H1 (cell line): ENCODE data around the gene KISS1. TPM values are rescaled to one million over a fixed set of nuclear protein-coding genes. Genes with fewer than 3 reads are reported as not detected.

Experiments
- CHD7 ChIP-seq: fragments of 300-600 bp; sonication (generic); IDR thresholded peaks from 2 replicates; pipeline ENCODE4 v1.7.1; 2012; ENCODE audit warnings: low read length, moderate library complexity, mild to moderate bottlenecking, inconsistent platforms; ENCODE audit not compliant: insufficient replicate concordance
- JUN ChIP-seq: IDR thresholded peaks from 2 replicates; pipeline ENCODE4 v1.6.1; 2011; ENCODE audit warnings: low read depth, mild to moderate bottlenecking, improper control_type of control experiment, low read length
- SAP30 ChIP-seq: fragments of 300-600 bp; sonication (generic); IDR thresholded peaks from 2 replicates; pipeline ENCODE4 v1.7.1; 2012; ENCODE audit warnings: low read length, moderate library complexity, mild to moderate bottlenecking, inconsistent platforms; ENCODE audit not compliant: insufficient read depth, insufficient replicate concordance
- SIX5 ChIP-seq: IDR thresholded peaks from 2 replicates; pipeline ENCODE4 v1.6.1; 2011; ENCODE audit warnings: mild to moderate bottlenecking, low read depth, low read length
- SP1 ChIP-seq: IDR thresholded peaks from 2 replicates; pipeline ENCODE4 v1.6.1; 2011; ENCODE audit warnings: low read depth, low read length
- SP2 ChIP-seq: IDR thresholded peaks from 2 replicates; pipeline ENCODE4 v1.6.1; 2012; ENCODE audit warnings: mild to moderate bottlenecking, low read length, inconsistent platforms
- TAF7 ChIP-seq: optimal IDR thresholded peaks from 2 replicates; pipeline ENCODE3; 2011; ENCODE audit warnings: low read depth, mild to moderate bottlenecking, inconsistent platforms, low read length, moderate library complexity, borderline replicate concordance
- TEAD4 ChIP-seq: IDR thresholded peaks from 2 replicates; pipeline ENCODE4 v1.6.1; 2012; ENCODE audit warnings: low read depth, low read length, inconsistent platforms, mixed read lengths
- ZNF274 ChIP-seq: IDR thresholded peaks from 2 replicates; pipeline ENCODE4 v1.7.0; 2012; ENCODE audit warnings: low read length, borderline replicate concordance; ENCODE audit errors: extremely low read depth
- polyA plus RNA-seq, 7 experiments: library from polyadenylated mRNA; depleted of rRNA in 3 of 7; stranded (reverse) in 5 of 7; unstranded in 2 of 7; fragments of >200 nt in 5 of 7; fragments of 200-250 nt in 2 of 7; gene quantifications; 1 replicate in 5 of 7; 2 replicates in 1 of 7; 4 replicates in 1 of 7; pipeline versions ENCODE4 v1.2.1 to v1.2.3, GENCODE V29; 2011 to 2013; ENCODE audit warnings: missing spikeins in 2 of 7, mixed read lengths in 2 of 7
- total RNA-seq: library from RNA; stranded (reverse); fragmentation: NEBNext Ultra II Directional; extraction: Animal tissue kit (Norgen Biotek cat#: 25700); gene quantifications from 2 replicates; pipeline ENCODE4 v1.2.1, GENCODE V29; 2021

The KISS1 gene
- total and polyA plus RNA-seq, 2 of the 8 experiments (the other 6 are each of a cell fraction or from before 2014, with no cell fraction given) = 0.71 TPM; not detected in 1

- no peak for TF ChIP-seq CHD7
- TF ChIP-seq SP2 = no peak
- no peak for TF ChIP-seq TAF7
- no peak for TF ChIP-seq SAP30
- TF ChIP-seq TEAD4 = no peak
- TF ChIP-seq SIX5 = no peak
- TF ChIP-seq ZNF274 = no peak
- TF ChIP-seq SP1 = no peak
- TF ChIP-seq JUN = no peak
These were observed 16.2 kb downstream of the KISS1 start (continued) for GRCh38 chr1:204180133-204180532.
